ENCODE data around the gene ZNF283.

ZNF283 gene

GRCh38 chr19:43809762-43810696, 17.1 kb upstream of the ZNF283 start (continued):
- TF ChIP-seq, protein P1, sequence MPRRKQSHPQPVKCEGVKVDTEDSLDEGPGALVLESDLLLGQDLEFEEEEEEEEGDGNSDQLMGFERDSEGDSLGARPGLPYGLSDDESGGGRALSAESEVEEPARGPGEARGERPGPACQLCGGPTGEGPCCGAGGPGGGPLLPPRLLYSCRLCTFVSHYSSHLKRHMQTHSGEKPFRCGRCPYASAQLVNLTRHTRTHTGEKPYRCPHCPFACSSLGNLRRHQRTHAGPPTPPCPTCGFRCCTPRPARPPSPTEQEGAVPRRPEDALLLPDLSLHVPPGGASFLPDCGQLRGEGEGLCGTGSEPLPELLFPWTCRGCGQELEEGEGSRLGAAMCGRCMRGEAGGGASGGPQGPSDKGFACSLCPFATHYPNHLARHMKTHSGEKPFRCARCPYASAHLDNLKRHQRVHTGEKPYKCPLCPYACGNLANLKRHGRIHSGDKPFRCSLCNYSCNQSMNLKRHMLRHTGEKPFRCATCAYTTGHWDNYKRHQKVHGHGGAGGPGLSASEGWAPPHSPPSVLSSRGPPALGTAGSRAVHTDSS (tag by site-specific recombination; IDR thresholded peaks at IDR 0.05): no peak
- TF ChIP-seq, protein P2, sequence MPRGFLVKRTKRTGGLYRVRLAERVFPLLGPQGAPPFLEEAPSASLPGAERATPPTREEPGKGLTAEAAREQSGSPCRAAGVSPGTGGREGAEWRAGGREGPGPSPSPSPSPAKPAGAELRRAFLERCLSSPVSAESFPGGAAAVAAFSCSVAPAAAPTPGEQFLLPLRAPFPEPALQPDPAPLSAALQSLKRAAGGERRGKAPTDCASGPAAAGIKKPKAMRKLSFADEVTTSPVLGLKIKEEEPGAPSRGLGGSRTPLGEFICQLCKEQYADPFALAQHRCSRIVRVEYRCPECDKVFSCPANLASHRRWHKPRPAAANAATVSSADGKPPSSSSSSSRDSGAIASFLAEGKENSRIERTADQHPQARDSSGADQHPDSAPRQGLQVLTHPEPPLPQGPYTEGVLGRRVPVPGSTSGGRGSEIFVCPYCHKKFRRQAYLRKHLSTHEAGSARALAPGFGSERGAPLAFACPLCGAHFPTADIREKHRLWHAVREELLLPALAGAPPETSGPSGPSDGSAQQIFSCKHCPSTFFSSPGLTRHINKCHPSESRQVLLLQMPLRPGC (tag by site-specific recombination; IDR thresholded peaks at IDR 0.05): no peak
- TF ChIP-seq ZNF184 (tag by site-specific recombination; IDR thresholded peaks at IDR 0.05) (no peak; the same call in 1 of the 2 replicates), ZBTB20 (tag by site-specific recombination; IDR thresholded peaks at IDR 0.05) (no peak), SALL2 (tag by site-specific recombination; IDR thresholded peaks at IDR 0.05; ENCODE audit: borderline replicate concordance) (no peak), ZNF747 (tag by site-specific recombination; IDR thresholded peaks at IDR 0.05) (no peak), ZNF221 (tag by site-specific recombination; IDR thresholded peaks at IDR 0.05; ENCODE audit: borderline replicate concordance) (no peak), CTCF (tag by site-specific recombination; IDR thresholded peaks at IDR 0.05) (no peak), ZNF776 (tag by site-specific recombination; IDR thresholded peaks at IDR 0.05; ENCODE audit: borderline replicate concordance) (no peak), ZNF19 (tag by site-specific recombination; IDR thresholded peaks at IDR 0.05; ENCODE audit: low read depth) (0 out of 2 replicates have a peak, but pooled peaks have one; percentile 8), ZNF660 (tag by site-specific recombination; IDR thresholded peaks at IDR 0.05) (peak; percentile 95), ZNF274 (IDR thresholded peaks at IDR 0.05; ENCODE audit: low read length) (no peak), ZNF274 (tag by site-specific recombination; IDR thresholded peaks at IDR 0.05; ENCODE audit: borderline replicate concordance) (no peak), ZNF433 (tag by site-specific recombination; IDR thresholded peaks at IDR 0.05; ENCODE audit: low read depth) (no peak), ZNF280C (tag by site-specific recombination; IDR thresholded peaks at IDR 0.05) (no peak), ZNF302 (tag by site-specific recombination; IDR thresholded peaks at IDR 0.05; ENCODE audit: low read depth) (no peak), ZNF623 (tag by site-specific recombination; IDR thresholded peaks at IDR 0.05) (no peak), OVOL3 (tag by site-specific recombination; IDR thresholded peaks at IDR 0.05) (no peak), ZNF558 (tag by site-specific recombination; IDR thresholded peaks at IDR 0.05) (0 out of 2 replicates have a peak, but pooled peaks have one; percentile 9), ZNF654 (tag by site-specific recombination; IDR thresholded peaks at IDR 0.05; ENCODE audit: low read depth) (peak; percentile 99), SETDB1 (IDR thresholded peaks at IDR 0.05; ENCODE audit: insufficient read length, low read length) (peak; percentile 36), ZNF555 (tag by site-specific recombination; conservative IDR thresholded peaks at IDR 0.05) (no peak)
- TF ChIP-seq, protein P3, sequence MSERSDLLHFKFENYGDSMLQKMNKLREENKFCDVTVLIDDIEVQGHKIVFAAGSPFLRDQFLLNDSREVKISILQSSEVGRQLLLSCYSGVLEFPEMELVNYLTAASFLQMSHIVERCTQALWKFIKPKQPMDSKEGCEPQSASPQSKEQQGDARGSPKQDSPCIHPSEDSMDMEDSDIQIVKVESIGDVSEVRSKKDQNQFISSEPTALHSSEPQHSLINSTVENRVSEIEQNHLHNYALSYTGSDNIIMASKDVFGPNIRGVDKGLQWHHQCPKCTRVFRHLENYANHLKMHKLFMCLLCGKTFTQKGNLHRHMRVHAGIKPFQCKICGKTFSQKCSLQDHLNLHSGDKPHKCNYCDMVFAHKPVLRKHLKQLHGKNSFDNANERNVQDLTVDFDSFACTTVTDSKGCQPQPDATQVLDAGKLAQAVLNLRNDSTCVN (tag by site-specific recombination; optimal IDR thresholded peaks at IDR 0.05): peak; percentile 15
- TF ChIP-seq, protein P4, sequence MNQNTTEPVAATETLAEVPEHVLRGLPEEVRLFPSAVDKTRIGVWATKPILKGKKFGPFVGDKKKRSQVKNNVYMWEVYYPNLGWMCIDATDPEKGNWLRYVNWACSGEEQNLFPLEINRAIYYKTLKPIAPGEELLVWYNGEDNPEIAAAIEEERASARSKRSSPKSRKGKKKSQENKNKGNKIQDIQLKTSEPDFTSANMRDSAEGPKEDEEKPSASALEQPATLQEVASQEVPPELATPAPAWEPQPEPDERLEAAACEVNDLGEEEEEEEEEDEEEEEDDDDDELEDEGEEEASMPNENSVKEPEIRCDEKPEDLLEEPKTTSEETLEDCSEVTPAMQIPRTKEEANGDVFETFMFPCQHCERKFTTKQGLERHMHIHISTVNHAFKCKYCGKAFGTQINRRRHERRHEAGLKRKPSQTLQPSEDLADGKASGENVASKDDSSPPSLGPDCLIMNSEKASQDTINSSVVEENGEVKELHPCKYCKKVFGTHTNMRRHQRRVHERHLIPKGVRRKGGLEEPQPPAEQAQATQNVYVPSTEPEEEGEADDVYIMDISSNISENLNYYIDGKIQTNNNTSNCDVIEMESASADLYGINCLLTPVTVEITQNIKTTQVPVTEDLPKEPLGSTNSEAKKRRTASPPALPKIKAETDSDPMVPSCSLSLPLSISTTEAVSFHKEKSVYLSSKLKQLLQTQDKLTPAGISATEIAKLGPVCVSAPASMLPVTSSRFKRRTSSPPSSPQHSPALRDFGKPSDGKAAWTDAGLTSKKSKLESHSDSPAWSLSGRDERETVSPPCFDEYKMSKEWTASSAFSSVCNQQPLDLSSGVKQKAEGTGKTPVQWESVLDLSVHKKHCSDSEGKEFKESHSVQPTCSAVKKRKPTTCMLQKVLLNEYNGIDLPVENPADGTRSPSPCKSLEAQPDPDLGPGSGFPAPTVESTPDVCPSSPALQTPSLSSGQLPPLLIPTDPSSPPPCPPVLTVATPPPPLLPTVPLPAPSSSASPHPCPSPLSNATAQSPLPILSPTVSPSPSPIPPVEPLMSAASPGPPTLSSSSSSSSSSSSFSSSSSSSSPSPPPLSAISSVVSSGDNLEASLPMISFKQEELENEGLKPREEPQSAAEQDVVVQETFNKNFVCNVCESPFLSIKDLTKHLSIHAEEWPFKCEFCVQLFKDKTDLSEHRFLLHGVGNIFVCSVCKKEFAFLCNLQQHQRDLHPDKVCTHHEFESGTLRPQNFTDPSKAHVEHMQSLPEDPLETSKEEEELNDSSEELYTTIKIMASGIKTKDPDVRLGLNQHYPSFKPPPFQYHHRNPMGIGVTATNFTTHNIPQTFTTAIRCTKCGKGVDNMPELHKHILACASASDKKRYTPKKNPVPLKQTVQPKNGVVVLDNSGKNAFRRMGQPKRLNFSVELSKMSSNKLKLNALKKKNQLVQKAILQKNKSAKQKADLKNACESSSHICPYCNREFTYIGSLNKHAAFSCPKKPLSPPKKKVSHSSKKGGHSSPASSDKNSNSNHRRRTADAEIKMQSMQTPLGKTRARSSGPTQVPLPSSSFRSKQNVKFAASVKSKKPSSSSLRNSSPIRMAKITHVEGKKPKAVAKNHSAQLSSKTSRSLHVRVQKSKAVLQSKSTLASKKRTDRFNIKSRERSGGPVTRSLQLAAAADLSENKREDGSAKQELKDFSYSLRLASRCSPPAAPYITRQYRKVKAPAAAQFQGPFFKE (tag by site-specific recombination; IDR thresholded peaks at IDR 0.05; ENCODE audit: borderline replicate concordance): no peak

All from HEK293 (cell line).